PC-9 (cell line): ENCODE measurements around the gene DHX38.

Experiments used
- EZH2 ChIP-seq: fragments of 200-600 bp; sonication (generic); IDR thresholded peaks from 2 replicates; pipeline ENCODE4 v1.8.0; 2017; ENCODE audit warnings: antibody characterized with exemption, low read depth
- TF ChIP-seq, protein P1 (sequence below): fragments of 200-600 bp; sonication (generic); conservative IDR thresholded peaks from 2 replicates; pipeline ENCODE4 v1.6.1; 2017; ENCODE audit warnings: mixed run types, antibody characterized with exemption, mild to moderate bottlenecking, moderate library complexity

DNA sequence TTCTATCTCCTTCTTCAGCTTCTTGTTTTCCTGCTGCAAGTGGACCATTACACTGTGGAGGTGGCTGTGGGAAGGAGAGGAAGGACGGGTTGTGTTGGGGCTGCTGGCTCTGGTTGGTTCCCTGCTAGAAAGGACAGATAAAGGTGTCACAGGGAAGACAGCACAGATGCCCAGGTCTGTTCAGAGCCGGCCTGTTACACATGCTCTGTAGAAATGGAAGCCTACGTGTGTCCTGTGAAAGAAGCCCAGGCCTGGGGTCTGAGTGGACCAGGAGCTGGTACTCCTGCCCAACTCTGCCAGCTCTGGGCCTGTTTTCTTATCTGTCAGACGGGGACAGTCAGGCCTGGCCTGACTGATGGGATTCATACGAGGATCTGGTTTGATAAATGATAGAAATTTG lies 26.4 kb downstream of the DHX38 start:
- TF ChIP-seq, protein P1, sequence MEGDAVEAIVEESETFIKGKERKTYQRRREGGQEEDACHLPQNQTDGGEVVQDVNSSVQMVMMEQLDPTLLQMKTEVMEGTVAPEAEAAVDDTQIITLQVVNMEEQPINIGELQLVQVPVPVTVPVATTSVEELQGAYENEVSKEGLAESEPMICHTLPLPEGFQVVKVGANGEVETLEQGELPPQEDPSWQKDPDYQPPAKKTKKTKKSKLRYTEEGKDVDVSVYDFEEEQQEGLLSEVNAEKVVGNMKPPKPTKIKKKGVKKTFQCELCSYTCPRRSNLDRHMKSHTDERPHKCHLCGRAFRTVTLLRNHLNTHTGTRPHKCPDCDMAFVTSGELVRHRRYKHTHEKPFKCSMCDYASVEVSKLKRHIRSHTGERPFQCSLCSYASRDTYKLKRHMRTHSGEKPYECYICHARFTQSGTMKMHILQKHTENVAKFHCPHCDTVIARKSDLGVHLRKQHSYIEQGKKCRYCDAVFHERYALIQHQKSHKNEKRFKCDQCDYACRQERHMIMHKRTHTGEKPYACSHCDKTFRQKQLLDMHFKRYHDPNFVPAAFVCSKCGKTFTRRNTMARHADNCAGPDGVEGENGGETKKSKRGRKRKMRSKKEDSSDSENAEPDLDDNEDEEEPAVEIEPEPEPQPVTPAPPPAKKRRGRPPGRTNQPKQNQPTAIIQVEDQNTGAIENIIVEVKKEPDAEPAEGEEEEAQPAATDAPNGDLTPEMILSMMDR: no peak
- no peak for TF ChIP-seq EZH2
